Stimulated activated CD4-positive, alpha-beta T cell treated with anti-CD3 and anti-CD28 coated beads, Interleukin-4, amount 100 ng/mL, for 4 hours (primary cell): ENCODE data around the gene ZNF14.
"Not testable (repeated sequence)": the region's sequence is repeated elsewhere in the genome, so short reads cannot be mapped to it uniquely, and the experiment has no call there.

Experiments used
- DNase-seq, 2 experiments: peaks; one replicate each; pipeline ENCODE4 v3.0.0-alpha.2; 2020

Gene ZNF14

GRCh38 chr19:19686580-19686979 is 46.3 kb downstream of the ZNF14 start:
- DNase-seq: no peak

- DNase-seq: not testable (repeated sequence)
Observed at GRCh38 chr19:19686119-19686518, 46.8 kb downstream of the ZNF14 start.

GRCh38 chr19:19679176-19680073 is 53.5 kb downstream of the ZNF14 start:
- no peak for DNase-seq

- no peak for DNase-seq
Observed at GRCh38 chr19:19677579-19677978, 55.3 kb downstream of the ZNF14 start.

- DNase-seq: no peak
Observed at GRCh38 chr19:19674315-19674714, 58.6 kb downstream of the ZNF14 start.

GRCh38 chr19:19672816-19673215 is 60.1 kb downstream of the ZNF14 start:
- no peak for DNase-seq

GRCh38 chr19:19670070-19670551 is 62.8 kb downstream of the ZNF14 start:
- DNase-seq: no peak

GRCh38 chr19:19668230-19669012 is 64.5 kb downstream of the ZNF14 start, which contains the start of gene ZNF101:
ZNF101 (plus strand) TSS chr19:19668839; CDS start chr19:19668964, 125 bp downstream.
- peak; percentile 91 for DNase-seq

GRCh38 chr19:19665420-19665948 is 67.4 kb downstream of the ZNF14 start:
- DNase-seq: not testable (repeated sequence)

- DNase-seq: peak; percentile 89 to 96
Observed at GRCh38 chr19:19663256-19664120, 69.4 kb downstream of the ZNF14 start, which contains the start of gene ATP13A1. ATP13A1 (minus strand) TSS chr19:19663676; CDS start chr19:19663666, 10 bp downstream.

- DNase-seq: no peak
Observed at GRCh38 chr19:19662871-19663255, 70.0 kb downstream of the ZNF14 start.

- DNase-seq: no peak
Observed at GRCh38 chr19:19662344-19662743, 70.6 kb downstream of the ZNF14 start.

- no peak for DNase-seq
Observed at GRCh38 chr19:19661675-19662251, 71.1 kb downstream of the ZNF14 start.

- no peak for DNase-seq
Observed at GRCh38 chr19:19661141-19661674, 71.7 kb downstream of the ZNF14 start.
